ENCODE measurements around the gene DNAJC21.
A peak's percentile ranks its signal among the peaks of the same experiment; 100 is the strongest.
"Not testable (repeated sequence)": the region's sequence is repeated elsewhere in the genome, so short reads cannot be mapped to it uniquely, and the experiment has no call there.

The DNAJC21 gene

DNA sequence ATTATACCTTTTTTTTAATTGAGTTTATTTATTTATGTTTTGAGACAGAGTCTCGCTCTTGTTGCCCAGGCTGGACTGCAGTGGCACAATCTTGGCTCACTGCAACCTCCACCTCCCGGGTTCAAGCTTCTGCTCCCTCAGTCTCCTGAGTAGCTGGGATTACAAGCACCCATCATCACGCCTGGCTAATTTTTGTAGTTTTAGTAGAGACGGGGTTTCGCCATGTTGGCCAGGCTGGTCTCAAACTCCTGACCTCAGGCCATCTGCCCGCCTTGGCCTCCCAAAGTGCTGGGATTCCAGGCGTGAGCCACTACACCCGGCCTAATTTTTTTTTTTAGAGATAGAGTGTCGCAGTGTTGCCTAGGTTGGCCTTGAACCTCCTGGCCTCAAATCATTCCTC lies 6.1 kb upstream of the DNAJC21 start:
- not testable (repeated sequence) for DNase-seq

DNA sequence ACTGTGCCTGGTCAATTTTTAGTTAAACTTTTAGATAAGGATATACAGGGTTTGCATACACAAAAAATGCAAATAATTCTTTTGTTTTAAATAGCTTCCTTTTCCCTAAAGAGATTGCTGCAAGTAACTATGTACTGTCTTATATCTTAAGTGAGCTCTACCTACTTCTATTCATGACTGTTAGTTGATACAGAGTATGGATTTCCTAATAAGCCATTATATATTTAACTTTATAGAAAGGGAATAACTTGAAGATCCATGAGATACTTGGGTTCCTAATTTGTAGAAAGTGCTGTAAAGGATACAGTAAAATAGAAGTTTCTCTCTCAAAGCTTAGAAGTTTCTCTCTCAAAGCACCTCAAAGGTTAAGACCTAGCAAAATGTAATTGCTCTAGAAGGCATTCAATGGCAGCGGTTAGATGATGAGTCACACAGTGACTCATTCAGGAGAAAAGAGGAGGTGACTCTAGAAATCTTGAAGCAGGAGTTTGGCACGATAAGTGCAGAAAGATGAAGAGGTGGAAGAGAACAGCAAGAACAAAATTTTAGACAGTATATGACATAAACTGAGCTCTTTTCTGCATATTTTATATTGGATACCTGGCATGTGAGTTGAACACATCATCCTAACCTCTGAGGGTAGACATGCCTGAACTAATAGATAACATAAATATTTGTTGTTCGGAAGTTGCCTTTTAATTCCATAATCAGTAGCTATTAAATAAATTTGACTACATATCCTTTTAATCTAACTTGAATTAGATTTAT lies 5.5 kb upstream of the DNAJC21 start:
- no peak for DNase-seq

DNA sequence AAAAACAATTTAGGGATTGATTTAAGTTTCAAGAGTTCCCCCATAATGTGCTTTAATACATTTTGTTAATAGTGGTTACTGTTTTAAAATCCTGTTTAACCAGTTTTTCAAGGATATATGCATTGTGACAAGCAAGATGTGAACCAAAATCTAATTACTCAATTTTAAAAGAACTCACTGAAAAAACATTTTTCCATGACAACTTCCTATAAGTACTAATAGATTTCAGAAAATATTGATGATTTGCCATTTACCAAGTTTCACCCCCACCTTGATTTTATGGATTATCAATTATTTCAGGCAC lies 4.9 kb upstream of the DNAJC21 start:
- no peak for DNase-seq

DNA sequence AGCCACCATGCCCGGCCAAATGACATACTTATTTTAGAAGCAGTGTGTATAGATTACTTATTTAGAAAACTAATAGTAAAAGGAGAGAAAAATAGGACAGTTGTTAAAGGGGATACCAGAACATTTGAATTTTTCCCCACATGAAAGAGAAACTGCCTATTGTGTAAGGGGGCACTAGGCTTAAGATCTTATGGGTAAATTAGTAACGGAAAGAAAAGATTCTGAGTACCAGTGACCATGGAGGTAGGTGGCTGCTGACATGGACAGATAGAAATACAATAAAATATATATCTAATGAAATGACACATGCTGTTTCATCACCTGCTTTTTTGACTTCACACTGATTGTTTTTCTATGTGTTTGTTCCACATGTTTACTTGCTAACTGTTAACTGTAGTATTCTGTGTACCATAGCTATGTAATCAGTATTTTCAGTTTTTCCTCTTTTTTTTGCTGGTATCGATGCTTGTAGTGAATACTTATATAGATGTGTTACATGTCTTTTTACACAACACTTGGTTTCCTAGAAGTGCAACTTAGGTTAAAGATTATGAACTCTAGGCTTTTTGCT lies 3.0 kb upstream of the DNAJC21 start:
- DNase-seq = no peak

DNA sequence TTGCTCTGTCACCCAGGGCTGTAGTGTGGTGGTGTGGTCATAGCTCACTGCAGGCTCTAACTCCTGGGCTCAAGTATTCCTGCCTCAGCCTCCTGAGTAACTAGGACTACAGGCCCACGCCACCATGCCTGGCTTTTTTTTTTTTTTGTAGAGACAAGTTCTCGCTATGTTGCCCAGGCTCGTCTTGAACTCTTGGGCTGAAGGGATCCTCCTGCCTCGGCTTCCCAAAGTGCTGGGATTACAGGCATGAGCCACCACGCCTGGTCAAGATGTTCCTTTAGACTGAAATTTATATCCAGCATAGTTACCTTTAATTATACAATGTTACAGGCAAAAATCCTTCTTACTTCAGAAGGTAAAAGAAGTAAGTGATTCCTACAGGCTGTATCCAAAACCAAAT lies 1.6 kb upstream of the DNAJC21 start:
- DNase-seq = no peak

DNA sequence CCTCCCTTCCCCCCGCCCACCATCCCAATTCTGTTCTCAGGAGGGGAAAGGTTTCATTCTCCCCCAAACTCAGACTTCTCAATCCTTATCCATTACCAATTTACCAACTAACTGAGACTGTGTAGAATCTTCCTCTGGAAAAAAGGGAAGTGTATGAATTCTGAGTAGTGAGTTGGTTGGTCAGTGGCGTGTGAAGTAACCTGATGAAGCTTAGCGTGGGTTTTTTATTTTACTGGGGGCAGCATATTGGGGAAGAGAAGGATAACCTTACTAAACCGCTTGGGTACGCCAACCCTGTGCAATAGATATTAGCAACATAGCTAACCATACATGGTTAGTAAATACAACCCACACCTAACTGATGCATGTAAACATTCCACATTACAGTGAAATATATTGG lies 1.1 kb upstream of the DNAJC21 start:
- no peak for DNase-seq

DNA sequence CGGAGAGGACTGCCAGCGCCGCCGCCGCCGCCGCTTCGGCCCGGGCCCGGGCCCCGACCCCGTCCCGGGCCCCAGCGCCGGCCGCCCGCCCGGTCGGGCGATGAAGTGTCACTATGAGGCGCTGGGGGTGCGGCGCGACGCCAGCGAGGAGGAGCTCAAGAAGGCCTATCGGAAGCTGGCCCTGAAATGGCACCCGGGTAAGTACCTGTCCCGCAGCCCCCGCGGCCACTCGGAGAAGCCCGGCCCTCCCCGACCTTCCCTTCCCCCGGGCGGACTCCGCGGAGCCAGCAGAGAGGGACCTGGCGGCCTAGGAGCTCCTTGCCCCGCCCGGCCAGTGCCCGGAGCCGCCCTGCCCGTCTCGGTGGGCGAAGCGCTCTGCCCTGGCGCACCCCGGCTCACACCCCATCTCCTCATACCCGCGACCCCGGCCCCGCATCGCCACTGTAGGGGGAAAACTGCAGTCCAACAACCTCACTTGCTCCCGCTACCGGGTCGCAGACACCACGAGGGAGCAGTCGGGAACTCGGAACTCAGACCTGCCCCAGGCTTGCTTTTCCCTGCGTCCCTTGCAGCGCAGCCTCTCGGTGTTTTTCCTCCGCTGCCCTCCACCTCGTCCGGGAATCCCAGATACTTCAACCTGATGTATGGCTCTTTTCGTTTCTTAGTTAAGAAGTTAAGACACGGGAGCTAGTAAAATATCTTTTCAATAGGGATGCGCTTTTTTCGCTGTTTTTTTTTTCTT lies 532 bp downstream of the DNAJC21 start:
- peak in 55 of 56 donors; percentile 10 to 84 (median 66) for DNase-seq

DNA sequence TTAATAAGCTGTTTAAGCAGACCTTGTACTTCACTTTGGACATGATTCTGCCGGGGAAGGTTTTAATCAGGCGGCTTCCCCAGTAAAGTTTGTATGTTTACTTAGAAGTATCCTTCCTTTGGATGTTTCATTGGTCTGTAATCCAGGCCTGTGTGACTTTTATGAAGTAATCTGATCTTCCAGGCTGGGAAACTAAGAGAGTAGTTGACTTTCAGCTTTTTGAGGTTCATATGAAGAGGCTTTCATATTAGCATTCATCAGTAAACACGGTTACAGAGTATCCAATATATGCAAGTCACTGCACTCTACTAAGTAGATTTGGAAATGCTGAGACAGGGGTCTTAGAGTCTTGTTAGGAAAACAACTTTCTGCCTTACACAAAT lies 1.1 kb downstream of the DNAJC21 start:
- no peak for DNase-seq

DNA sequence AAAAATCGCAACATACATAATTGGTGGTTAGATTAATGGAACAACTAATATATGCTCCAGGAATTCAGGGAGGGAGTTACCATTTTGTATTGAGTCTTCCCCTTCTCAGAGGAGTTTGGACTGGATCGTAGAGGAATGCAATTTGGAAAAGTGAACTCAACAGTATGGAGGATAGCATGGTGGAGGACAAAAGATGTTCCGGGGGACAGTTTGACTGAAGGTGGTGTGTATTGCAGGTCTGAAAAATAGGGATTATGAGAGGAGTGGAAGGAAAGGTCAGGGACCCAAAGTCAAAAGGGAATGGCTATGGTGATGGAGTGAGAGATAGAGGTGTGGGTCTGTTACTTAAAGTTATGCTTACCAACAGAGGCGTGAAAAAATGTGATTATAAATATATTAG lies 1.5 kb downstream of the DNAJC21 start:
- no peak for DNase-seq

DNA sequence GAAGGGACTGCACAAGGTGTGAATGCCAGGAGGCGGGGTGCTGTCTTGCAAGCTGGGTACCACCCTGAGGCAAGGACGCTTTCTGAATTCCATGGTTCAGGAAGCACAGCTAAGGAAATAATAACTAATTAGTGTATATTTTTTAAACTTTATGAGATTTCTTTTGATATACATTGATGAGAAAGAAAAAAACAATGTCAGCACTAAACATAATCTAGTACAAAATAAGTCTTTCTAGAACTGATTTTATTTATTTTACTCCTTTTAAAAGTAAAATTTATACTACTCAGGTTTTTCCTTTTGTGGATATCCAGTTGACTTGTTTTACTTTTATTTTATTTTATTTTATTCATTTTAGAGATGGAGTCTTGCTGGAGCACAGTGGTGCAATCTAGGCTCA lies 3.6 kb downstream of the DNAJC21 start:
- DNase-seq = no peak

DNA sequence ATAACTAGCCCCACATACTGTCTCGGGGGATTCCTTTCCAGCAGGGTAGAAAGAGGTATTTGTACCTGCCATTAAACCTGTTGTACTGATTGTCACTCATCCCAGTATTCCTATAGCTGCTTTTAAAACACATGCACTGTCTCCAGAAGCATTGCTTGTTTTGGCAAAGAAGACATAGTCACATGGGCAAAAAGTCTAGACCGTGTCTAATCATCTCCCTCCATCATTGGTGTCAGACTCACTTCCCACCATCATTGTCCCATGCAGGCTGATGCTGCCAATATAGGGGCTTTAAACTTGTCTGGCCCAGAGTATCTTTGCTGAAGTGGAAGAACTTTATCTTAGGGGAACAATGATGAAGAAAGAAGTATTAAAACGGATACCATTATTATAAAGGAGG lies 12.6 kb downstream of the DNAJC21 start:
- no peak for DNase-seq

DNA sequence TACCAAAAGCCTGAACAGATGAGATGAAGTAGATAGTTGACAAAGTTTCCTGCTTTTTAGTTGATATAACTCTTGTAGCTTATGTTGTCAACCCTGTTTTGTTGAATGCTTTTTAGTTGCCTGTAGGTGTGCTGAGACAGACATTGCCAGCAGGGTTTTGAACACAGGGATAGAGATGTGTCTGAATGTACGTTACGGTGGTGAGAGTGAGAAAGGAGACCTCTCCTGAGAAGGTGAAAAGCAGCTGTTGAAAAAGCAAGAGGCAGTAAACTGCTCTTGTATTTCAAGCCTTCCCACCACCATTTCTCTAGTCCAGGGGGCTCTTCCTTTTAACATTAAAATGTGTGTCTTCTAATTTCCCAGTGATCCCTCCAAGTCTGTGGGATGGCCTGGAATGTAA lies 14.7 kb downstream of the DNAJC21 start:
- no peak for DNase-seq

DNA sequence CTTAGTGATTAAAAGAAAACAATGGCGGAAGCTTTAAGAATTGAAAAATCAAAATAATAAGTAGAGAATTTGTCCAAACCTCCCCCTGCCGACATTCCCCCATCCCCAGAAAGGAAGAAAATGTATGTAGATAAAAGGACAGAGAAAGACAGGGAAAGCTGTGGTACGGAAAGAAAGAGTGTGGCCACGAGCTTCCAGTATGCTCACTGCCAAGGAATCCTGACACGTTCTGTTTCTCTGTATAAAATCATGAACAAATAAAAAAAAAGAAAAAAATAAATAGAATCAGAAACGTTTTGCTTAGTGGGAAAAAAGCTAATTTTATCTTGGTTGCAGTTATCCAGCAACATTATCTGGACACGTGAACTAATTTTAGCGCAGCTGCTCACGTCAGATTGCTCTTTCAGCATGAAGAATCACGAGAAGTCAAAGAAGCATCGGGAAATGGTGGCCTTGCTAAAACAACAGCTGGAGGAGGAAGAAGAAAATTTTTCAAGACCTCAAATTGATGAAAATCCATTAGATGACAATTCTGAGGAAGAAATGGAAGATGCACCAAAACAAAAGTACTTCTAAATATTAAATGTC lies 15.2 kb downstream of the DNAJC21 start:
- DNase-seq = no peak

DNA sequence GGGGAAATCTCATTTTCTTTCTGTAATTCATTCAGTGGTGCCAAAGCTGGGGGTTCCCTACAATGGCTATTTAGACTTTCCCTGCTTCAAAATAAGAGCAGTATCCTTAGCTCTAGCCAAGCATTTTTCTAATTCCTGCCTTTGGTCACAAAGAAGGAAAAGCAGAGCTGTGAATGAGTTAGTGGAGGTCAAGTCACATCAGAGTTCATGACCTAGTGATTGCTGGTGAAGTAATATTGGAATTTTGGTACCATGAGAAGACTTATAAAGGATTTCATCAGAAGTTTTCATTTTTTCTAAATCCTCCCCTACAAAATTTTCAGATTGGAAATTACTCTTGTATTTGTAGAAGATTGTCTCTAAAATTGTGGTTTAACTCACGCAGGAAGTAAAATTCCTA lies 28.0 kb downstream of the DNAJC21 start:
- DNase-seq = no peak

DNA sequence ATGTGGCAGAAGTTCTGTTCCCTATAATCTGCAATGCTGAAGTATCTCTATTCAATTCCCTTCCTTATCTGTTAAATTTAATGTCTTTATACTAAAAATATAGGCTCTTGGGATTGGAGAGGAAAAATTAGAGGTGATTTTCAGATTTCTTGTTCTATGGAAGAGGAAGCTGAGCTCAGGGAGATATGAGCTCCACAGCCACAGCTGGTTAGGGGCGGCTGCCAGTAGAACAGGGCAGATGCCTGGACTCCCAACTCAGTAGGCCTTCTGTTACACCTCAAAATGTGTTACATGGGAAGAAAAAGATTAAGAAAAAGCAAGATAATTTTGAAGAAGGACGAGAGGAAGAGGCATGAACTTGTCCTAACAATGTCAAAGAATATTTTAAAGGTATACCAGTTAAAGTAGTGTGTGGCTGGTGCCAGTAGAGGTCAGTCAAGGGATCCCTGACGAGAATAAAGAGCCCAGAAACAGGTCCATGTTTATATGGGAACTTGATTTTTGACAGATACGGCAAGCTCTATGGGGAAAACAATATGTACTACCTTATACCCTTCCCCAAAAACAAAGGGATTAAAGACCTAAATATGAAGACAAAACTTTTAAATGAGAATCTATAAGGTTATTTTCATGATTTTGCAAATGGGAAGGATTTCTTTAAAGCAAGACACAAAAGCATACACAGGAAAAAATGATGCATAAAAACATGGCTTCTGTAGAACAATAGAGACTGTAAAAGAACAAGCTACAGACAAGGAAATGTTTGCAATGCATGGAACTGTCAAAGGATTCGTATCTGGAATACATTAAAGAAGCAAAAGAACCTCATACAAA lies 28.7 kb downstream of the DNAJC21 start:
- DNase-seq = peak in 1 of 56 donors; percentile 3

DNA sequence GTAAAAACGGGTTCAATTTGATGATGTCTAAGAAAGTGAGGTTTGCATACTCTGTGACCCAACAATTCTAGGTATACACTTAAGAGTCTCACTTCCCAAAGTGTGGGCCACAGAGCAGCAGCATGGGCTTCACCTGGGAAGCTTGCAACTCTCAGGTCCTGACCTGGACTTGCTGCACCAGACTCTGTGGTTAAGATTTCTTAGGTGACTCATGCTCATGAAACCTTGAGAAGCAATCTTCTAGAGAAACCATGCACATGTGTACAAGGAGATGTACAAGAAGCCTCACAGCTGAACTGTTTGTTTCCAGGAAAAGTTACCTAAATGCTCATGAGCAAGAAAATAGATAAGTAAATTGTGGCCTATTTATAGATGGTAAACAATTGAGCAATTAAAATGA lies 30.0 kb downstream of the DNAJC21 start:
- no peak for DNase-seq

DNA sequence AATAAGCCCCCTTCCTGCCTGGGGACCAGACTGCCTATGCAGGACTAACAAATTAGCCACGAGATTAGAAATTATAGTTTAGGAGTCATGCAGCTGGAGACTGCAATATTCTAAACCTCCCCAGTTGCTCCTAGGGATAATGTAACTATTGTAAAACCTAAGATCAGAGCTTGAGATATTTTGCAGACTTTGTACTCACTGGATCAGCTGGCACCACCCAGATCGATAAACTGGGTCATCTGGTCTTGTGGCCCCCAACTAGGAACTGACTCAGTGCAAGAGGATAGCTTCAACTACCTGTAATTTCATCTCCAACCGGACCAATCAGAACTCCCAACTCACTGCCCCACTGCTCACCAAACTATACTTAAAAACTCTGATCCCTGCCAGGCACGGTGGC lies 38.2 kb downstream of the DNAJC21 start:
- DNase-seq = no peak

DNA sequence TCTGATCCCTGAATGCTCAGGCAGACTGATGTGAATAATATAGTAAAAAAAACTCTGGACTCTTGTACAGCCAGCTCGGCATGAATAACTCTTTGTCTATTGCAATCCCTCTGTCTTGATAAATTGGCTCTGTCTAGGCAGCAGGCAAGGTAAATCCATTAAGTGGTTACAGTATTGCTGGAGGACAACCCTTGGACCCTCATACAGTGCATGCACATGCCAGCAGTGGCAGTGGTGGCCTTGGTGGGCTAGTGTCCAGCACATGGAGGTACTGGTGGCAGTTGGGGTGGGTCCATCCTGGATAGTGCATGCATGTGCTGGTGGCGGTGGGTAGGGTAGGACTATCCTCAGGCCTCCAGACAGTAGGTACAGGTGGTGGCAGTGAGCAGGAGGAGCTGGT lies 38.9 kb downstream of the DNAJC21 start:
- DNase-seq = no peak

DNA sequence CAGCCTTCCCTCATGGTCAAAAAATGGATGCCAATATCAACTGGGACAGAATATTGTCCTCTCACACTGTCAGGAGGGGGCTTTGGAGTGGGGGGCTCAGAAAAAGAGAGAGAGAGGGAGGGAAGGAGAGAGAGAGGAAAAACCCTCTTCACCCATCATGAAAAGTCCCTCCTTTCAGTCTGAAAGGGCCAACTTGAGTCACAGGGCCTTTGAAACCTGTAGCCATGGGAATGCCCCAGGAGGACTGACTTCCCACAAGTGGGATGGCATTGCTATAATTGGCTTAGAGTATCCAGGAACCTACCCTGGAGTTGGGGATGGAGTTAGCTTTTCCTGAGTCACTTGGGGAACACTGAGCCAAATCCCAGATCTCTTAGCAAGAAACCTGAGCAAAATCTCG lies 41.2 kb downstream of the DNAJC21 start:
- no peak for DNase-seq

DNA sequence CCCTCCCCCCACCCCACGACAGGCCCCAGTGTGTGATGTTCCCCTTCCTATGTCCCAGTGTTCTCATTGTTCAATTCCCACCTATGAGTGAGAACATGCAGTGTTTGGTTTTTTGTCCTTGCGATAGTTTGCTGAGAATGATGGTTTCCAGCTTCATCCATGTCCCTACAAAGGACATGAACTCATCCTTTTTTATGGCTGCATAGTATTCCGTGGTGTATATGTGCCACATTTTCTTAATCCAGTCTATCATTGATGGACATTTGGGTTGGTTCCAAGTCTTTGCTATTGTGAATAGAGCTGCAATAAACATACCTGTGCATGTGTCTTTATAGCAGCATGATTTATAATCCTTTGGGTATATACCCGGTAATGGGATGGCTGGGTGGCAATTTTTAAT lies 42.3 kb downstream of the DNAJC21 start:
- DNase-seq = not testable (repeated sequence)

DNA sequence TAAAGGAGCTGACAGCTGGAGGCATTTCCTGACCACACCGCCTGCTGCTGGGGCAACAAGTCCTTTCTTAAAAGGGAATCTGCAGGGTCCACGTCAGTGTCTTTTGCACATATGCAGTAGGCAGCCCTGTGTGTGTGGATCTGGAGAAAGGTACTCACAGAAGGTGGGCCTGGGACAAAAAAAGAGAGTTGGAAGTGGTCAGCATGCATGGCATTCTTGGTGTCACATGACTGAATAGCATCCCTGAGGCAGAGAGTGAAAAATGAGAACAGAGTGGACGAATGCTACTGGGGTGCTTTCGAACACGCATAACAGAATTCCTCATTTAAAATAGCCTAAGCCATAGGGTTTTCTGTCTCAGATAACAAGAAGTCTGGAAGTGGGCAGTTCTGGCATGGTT lies 47.0 kb downstream of the DNAJC21 start:
- no peak for DNase-seq
